Heart left ventricle (tissue), 16 donors: Measurements from ENCODE around the gene ADORA2B. TPM values are rescaled to one million over a fixed set of nuclear protein-coding genes. Genes with fewer than 3 reads are reported as not detected.
"Not testable (repeated sequence)": the region's sequence is repeated elsewhere in the genome, so short reads cannot be mapped to it uniquely, and the experiment has no call there.

ENCODE experiments used
- ATAC-seq, 4 donors: fragments of 200-7000 bp; cut with Tn5 transposase; one replicate each; pipeline ENCODE4 v1.9.1; 2020 to 2022; ENCODE audit warnings: moderate library complexity in 4 of 4, mild to moderate bottlenecking in 3 of 4, moderate number of reproducible peaks in 1 of 4
- DNase-seq, 5 donors: peaks; one replicate each; pipeline ENCODE4 v3.0.0-alpha.2; 2020
- H3K27ac ChIP-seq, 12 donors: fragments of 200-600 bp; sonication (generic) in 4 of 12; one replicate each; pipeline versions ENCODE4 v1.5.0 to v1.8.0; 2016 to 2022; ENCODE audit warnings: mild to moderate bottlenecking in 2 of 12
- H3K27me3 ChIP-seq, 9 donors: fragments of 200-600 bp; sonication (generic) in 2 of 9; one replicate each; pipeline versions ENCODE4 v1.5.1 to v1.8.0; 2016 to 2022; ENCODE audit warnings: mild to moderate bottlenecking in 3 of 9
- H3K36me3 ChIP-seq, 9 donors: fragments of 200-600 bp; sonication (generic) in 2 of 9; one replicate each; pipeline versions ENCODE4 v1.5.0 to v1.8.0; 2018 to 2022; ENCODE audit warnings: mild to moderate bottlenecking in 2 of 9
- H3K4me1 ChIP-seq, 12 donors: fragments of 200-600 bp; sonication (generic) in 4 of 12; one replicate each; pipeline versions ENCODE4 v1.5.0 to v1.8.0; 2016 to 2022; ENCODE audit warnings: mild to moderate bottlenecking in 3 of 12
- H3K4me3 ChIP-seq, 12 donors: fragments of 200-600 bp; sonication (generic) in 4 of 12; one replicate each; pipeline versions ENCODE4 v1.5.0 to v1.8.0; 2017 to 2022; ENCODE audit warnings: mild to moderate bottlenecking in 9 of 12, moderate library complexity in 4 of 12
- H3K9me3 ChIP-seq, 12 donors: fragments of 200-600 bp; sonication (generic) in 4 of 12; one replicate each; pipeline versions ENCODE4 v1.5.0 to v1.8.0; 2016 to 2022; ENCODE audit warnings: mild to moderate bottlenecking in 1 of 12
- POLR2A ChIP-seq, 2 donors: fragments of 450-650 bp; IDR thresholded peaks; one replicate each; pipeline ENCODE4 v1.6.1; 2017; ENCODE audit warnings: antibody characterized with exemption in 2 of 2, mild to moderate bottlenecking in 2 of 2, moderate library complexity in 2 of 2
- WGBS, 4 donors: extraction: QIAGEN DNeasy Blood & Tissue Kit in 2 of 4; methylation state at CpG; one replicate each; pipeline versions ENCODE4 v1.1.5 to v1.1.7; 2013 to 2018; 5-methylcytosine and 5-hydroxymethylcytosine counted together
- intact Hi-C, 10 donors: fragments of 100-400 bp; cut with DNase I; formaldehyde crosslinking; loops; one replicate each; pipeline versions ENCODE4 v1.11.1 to v1.14.2; 2022
- polyA plus RNA-seq, 2 donors: library from polyadenylated mRNA; stranded (reverse); fragments of 200-250 nt; gene quantifications; one replicate each; pipeline ENCODE4 v1.2.3, GENCODE V29; 2013
- total RNA-seq, 9 donors: library from RNA; depleted of rRNA in 2 of 9; stranded (reverse); fragments of >200 nt in 2 of 9; fragmentation: NEBNext Ultra II Directional in 3 of 9; extraction: Animal tissue kit (Norgen Biotek cat#: 25700) in 3 of 9; gene quantifications; one replicate each; pipeline versions ENCODE4 v1.1.0 to v1.2.4, GENCODE V29; 2016 to 2023
- TF ChIP-seq, protein P1 (sequence below), 12 donors: fragments of 200-600 bp; sonication (generic) in 4 of 12; IDR thresholded peaks; one replicate each; pipeline versions ENCODE4 v1.5.0 to v1.8.0; 2018 to 2022; ENCODE audit warnings: antibody characterized with exemption in 12 of 12, mild to moderate bottlenecking in 5 of 12
- donor health status: ischemic (EF 13 %, LVEDD 7.1; RV severe dilation, severe dysfunction).
- donor health status: healthy with polysubstance abuse.
- donor health status: DM: no; HTN: yes; CAD: no.
- donor health status: DM: no; HTN: no; CAD: no.
- donor health status: ischemic (EF 25% LVEDD 6.9; RV normal size, moderate dysfunction).
- donor health status: ischemic (EF 25% LVEDD 5.7; RV mildly dilated, moderate dysfunction).
- donor health status: healthy.
- donor health status: DM: yes; HTN: yes; CAD: no.
- donor health status: ischemic (EF 35%, LVEDD 5.7; RV mildly dilated, moderate dysfunction).
- donor health status: nonischemic (EF 11% LVEDD 7.7; RV severe dilation, severe dysfunction).
- donor health status: DM: yes; HTN: yes; CAD: no.
- donor health status: PGD.
- donor health status: ischemic (EF 29% LVEDD 5.4; RV normal size, mild dysfunction).
- donor health status: nonischemic (EF 23%, LVEDD 6.1; RV moderate dilation, normal function).

Gene ADORA2B
- total and polyA plus RNA-seq, 11 donors, result 0.61 to 3.1 (median 0.87) TPM

DNA sequence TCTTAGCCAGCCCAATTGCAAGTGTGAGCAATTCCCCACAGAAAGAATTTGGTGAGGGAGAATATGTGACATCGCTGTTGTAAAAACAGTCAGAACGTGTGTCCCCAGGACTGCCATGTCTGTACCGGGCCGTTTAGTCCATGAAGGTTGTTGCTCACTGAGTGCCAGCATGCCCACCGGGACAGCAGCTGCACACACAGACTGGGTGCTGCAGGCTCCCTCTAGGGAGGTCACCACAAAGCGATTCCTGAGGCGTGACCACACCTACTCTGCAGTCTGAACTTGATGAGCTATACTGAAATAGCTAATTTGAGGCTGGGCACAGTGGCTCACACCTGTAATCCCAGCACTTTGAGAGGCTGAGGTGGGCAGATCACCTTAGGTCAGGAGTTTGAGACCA lies 44.1 kb upstream of the ADORA2B start:
- intact Hi-C loops, result no loop called here
- no peak for DNase-seq
- 79 to 91% (median 86%) methylated on average over 7 of the region's 7 CpGs for WGBS, 4 donors

GRCh38 chr17:15905236-15905635 lies 39.7 kb upstream of the ADORA2B start:
- H3K36me3 ChIP-seq, result not testable (repeated sequence)

More for the DNA sequence above, 44.1 kb upstream of the ADORA2B start:
- ATAC-seq, result no peak
- no peak overlapping the region for H3K27ac ChIP-seq
- peaks cover 0 to 9% (median 0%) of the 10 kb centered on the region in 12 donors for H3K4me1 ChIP-seq
- no peak overlapping the region for H3K4me3 ChIP-seq
- no peaks in the 10 kb centered on the region for H3K36me3 ChIP-seq
- H3K9me3 ChIP-seq, result peaks cover 0 to 5% (median 0%) of the 10 kb centered on the region in 12 donors
- TF ChIP-seq, protein P1, sequence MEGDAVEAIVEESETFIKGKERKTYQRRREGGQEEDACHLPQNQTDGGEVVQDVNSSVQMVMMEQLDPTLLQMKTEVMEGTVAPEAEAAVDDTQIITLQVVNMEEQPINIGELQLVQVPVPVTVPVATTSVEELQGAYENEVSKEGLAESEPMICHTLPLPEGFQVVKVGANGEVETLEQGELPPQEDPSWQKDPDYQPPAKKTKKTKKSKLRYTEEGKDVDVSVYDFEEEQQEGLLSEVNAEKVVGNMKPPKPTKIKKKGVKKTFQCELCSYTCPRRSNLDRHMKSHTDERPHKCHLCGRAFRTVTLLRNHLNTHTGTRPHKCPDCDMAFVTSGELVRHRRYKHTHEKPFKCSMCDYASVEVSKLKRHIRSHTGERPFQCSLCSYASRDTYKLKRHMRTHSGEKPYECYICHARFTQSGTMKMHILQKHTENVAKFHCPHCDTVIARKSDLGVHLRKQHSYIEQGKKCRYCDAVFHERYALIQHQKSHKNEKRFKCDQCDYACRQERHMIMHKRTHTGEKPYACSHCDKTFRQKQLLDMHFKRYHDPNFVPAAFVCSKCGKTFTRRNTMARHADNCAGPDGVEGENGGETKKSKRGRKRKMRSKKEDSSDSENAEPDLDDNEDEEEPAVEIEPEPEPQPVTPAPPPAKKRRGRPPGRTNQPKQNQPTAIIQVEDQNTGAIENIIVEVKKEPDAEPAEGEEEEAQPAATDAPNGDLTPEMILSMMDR (IDR thresholded peaks at IDR 0.05), result no peak
- TF ChIP-seq POLR2A (IDR thresholded peaks at IDR 0.05), result no peak
- H3K27me3 ChIP-seq, result no peaks in the 10 kb centered on the region

GRCh38 chr17:15907290-15907689 lies 37.6 kb upstream of the ADORA2B start:
- no peak for TF ChIP-seq POLR2A (IDR thresholded peaks at IDR 0.05)
- TF ChIP-seq, protein P1 (IDR thresholded peaks at IDR 0.05), result no peak
- Histone ChIP-seq H3K27me3 (no peaks in the 10 kb centered on the region), H3K4me3 (no peak overlapping the region), H3K36me3 (no peaks in the 10 kb centered on the region), H3K9me3 (no peaks in the 10 kb centered on the region), H3K4me1 (peaks cover 0 to 11% (median 0%) of the 10 kb centered on the region in 12 donors), H3K27ac (no peak overlapping the region)
- ATAC-seq (peak in 1 of 4 donors; percentile 57), DNase-seq (no peak)
- 43 to 65% (median 62%) methylated on average over 2 of the region's 2 CpGs for WGBS, 4 donors
- intact Hi-C loops, result no loop called here

More at GRCh38 chr17:15905236-15905635, 39.7 kb upstream of the ADORA2B start:
- peaks cover 0 to 11% (median 0%) of the 10 kb centered on the region in 12 donors for H3K4me1 ChIP-seq
- H3K27ac ChIP-seq, ATAC-seq, H3K4me3 ChIP-seq, DNase-seq, H3K9me3 ChIP-seq, intact Hi-C loops, H3K27me3 ChIP-seq: not testable (repeated sequence)
- 91 to 96% (median 94%) methylated on average over 8 of the region's 8 CpGs for WGBS, 4 donors

- Histone ChIP-seq H3K36me3 (no peaks in the 10 kb centered on the region), H3K9me3 (no peaks in the 10 kb centered on the region), H3K4me3 (no peak overlapping the region), H3K4me1 (peaks cover 0 to 12% (median 0%) of the 10 kb centered on the region in 12 donors), H3K27ac (no peak overlapping the region), H3K27me3 (no peaks in the 10 kb centered on the region)
- DNase-seq (no peak), ATAC-seq (no peak)
- 90 to 96% (median 94%) methylated on average over 4 of the region's 4 CpGs for WGBS, 4 donors
- TF ChIP-seq, protein P1 (IDR thresholded peaks at IDR 0.05), result no peak
- TF ChIP-seq POLR2A (IDR thresholded peaks at IDR 0.05), result no peak
- intact Hi-C loops, result no loop called here
These were observed 36.6 kb upstream of the ADORA2B start for GRCh38 chr17:15908378-15908777.

DNA sequence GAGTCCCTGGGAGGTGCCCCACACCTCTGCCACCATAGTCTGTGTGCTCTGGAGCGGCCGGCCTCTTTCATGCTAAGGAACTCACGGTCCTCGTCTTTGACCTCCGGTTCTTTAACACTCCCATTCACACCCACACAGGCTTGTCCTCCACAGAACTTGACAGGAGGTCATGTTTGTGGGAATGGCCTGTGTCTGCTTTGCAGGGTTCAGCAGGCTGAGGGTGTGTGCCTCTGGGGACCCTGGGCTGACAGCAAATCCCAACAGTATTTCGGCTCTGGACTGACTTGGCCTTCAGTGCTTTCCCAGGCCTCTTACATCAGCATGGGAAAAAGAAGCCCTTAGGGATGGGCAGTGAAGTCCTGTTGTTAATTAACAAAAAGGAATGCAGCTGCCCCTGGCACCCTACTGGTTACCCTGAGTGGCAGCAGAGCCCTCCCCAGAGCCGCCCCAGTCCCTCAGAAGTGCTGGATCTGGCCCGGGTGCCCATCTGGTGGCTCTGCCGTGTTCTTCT lies 35.4 kb upstream of the ADORA2B start:
- intact Hi-C loops, result no loop called here
- 77 to 88% (median 84%) methylated on average over 6 to 9 of the region's 9 CpGs for WGBS, 4 donors
- Histone ChIP-seq H3K36me3 (no peaks in the 10 kb centered on the region), H3K27ac (peak overlapping the region in 7 of 12 donors; percentile 36 to 78 (median 55)), H3K4me3 (no peak overlapping the region), H3K9me3 (no peaks in the 10 kb centered on the region), H3K4me1 (peaks cover 0 to 23% (median 7%) of the 10 kb centered on the region in 12 donors), H3K27me3 (no peaks in the 10 kb centered on the region)
- peak in 4 of 5 donors; percentile 46 to 74 (median 59) for DNase-seq
- TF ChIP-seq, protein P1 (IDR thresholded peaks at IDR 0.05), result no peak
- no peak for TF ChIP-seq POLR2A (IDR thresholded peaks at IDR 0.05)
- ATAC-seq, result peak in 3 of 4 donors; percentile 43 to 77 (median 52)
